Caco-2 (cell line): ENCODE results near the gene C1orf226. TPM values are rescaled to one million over a fixed set of nuclear protein-coding genes. Genes with fewer than 3 reads are reported as not detected.

Experiments
- BruUV-seq: library from RNA; stranded (reverse); fragments of 400-500 nt; replicated peaks from 2 replicates; lab custom pipeline; 2021; lab: Mats Ljungman, UMichigan
- CTCF ChIA-PET: fragments of 300-600 bp; sonication (Branson Sonifier 250); formaldehyde crosslinking; loops from one replicate; lab custom pipeline; 2022; ENCODE audit warnings: antibody characterized with exemption; lab: Charles Lee
- POLR2A ChIA-PET: fragments of 300-600 bp; sonication (Branson Sonifier 250); formaldehyde crosslinking; loops from one replicate; lab custom pipeline; 2022; ENCODE audit warnings: antibody characterized with exemption; lab: Charles Lee
- DNase-seq, 2 experiments: peaks; one replicate each; pipeline versions ENCODE4 v3.0.0 to v3.0.0-alpha.2; 2020 to 2022
- H3K27me3 ChIP-seq: replicated peaks from 2 replicates; pipeline ENCODE4 v1.6.0; 2011; ENCODE audit warnings: low read length; ENCODE audit not compliant: control insufficient read depth, insufficient read depth
- H3K36me3 ChIP-seq: 2 replicates; pipeline ENCODE4 v1.5.1; 2011; ENCODE audit warnings: low read length; ENCODE audit not compliant: control insufficient read depth, insufficient read depth
- H3K4me1 ChIP-seq: fragments of 250-450 bp; sonication (Bioruptor Pico); 2 replicates; pipeline ENCODE4 v1.5.1; 2020; ENCODE audit warnings: mild to moderate bottlenecking
- H3K4me3 ChIP-seq: 2 replicates; pipeline ENCODE4 v1.5.1; 2011; ENCODE audit warnings: low read depth, mild to moderate bottlenecking, control low read depth, low read length
- H3K9me3 ChIP-seq: fragments of 250-450 bp; sonication (Bioruptor Pico); 2 replicates; pipeline ENCODE4 v1.5.1; 2020; ENCODE audit warnings: mild to moderate bottlenecking, moderate library complexity
- H3K27ac Mint-ChIP-seq: one replicate; pipeline ENCODE4 v1.8.0; 2022; ENCODE audit warnings: mixed read lengths; ENCODE audit not compliant: unreplicated experiment
- H3K27me3 Mint-ChIP-seq: one replicate; pipeline ENCODE4 v1.8.0; 2022; ENCODE audit warnings: mixed read lengths; ENCODE audit not compliant: insufficient read depth, unreplicated experiment
- H3K36me3 Mint-ChIP-seq: one replicate; pipeline ENCODE4 v1.8.0; 2022; ENCODE audit warnings: mild to moderate bottlenecking, mixed read lengths; ENCODE audit not compliant: insufficient read depth, unreplicated experiment
- H3K4me1 Mint-ChIP-seq: one replicate; pipeline ENCODE4 v1.8.0; 2022; ENCODE audit warnings: low read depth, mixed read lengths; ENCODE audit not compliant: unreplicated experiment
- H3K4me3 Mint-ChIP-seq: one replicate; pipeline ENCODE4 v1.8.0; 2022; ENCODE audit warnings: mild to moderate bottlenecking, moderate library complexity, mixed read lengths; ENCODE audit not compliant: unreplicated experiment
- H3K9me3 Mint-ChIP-seq: one replicate; pipeline ENCODE4 v1.8.0; 2022; ENCODE audit warnings: mixed read lengths; ENCODE audit not compliant: unreplicated experiment
- intact Hi-C: fragments of 100-400 bp; cut with micrococcal nuclease; formaldehyde crosslinking; loops from one replicate; pipeline ENCODE4 v1.10.0; 2022; ENCODE audit not compliant: unreplicated experiment
- total RNA-seq: library from RNA; stranded (reverse); gene quantifications from 2 replicates; pipeline ENCODE4 v1.2.3, GENCODE V29; 2022
- TF ChIP-seq, protein P1 (sequence below), 2 experiments: fragments of 200-600 bp in 1 of 2; IDR thresholded peaks; 1 replicate in 1 of 2; 2 replicates in 1 of 2; pipeline versions ENCODE4 v1.5.1 to v1.8.0; 2011 to 2022; ENCODE audit warnings: antibody characterized with exemption in 1 of 2, control low read depth in 1 of 2, inconsistent platforms in 1 of 2, low read depth in 1 of 2, low read length in 1 of 2, mild to moderate bottlenecking in 1 of 2, moderate library complexity in 1 of 2; ENCODE audit not compliant: insufficient read depth in 1 of 2, severe bottlenecking in 1 of 2, unreplicated experiment in 1 of 2

The C1orf226 gene
- total RNA-seq, 1 experiment from 2014 or later, result 7.3 TPM

DNA sequence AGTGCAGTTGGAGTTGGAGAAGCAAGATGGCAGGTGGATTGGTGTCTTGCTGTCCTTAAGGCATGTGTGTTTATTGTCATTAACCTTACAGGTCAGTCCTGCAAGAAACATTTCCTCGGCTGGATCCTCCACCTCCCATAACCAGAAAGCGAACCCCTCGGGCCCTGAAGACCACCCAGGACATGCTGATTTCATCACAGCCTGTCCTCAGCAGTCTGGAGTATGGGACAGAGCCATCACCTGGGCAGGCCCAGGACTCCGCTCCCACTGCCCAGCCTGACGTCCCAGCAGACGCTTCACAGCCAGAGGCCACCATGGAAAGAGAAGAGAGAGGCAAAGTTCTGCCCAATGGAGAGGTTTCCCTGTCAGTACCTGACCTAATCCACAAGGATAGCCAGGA, 1.6 kb downstream of the C1orf226 start:
- no peak for DNase-seq
- Histone ChIP-seq H3K36me3 (no peaks in the 10 kb centered on the region; the same call in 1 of the 2 replicates), H3K27me3 (no peaks in the 10 kb centered on the region), H3K4me1 (peaks cover 31% of the 10 kb centered on the region), H3K9me3 (no peaks in the 10 kb centered on the region), H3K4me3 (no peak overlapping the region)
- POLR2A ChIA-PET, result no interaction called here
- no peaks in the 10 kb centered on the region for H3K9me3 Mint-ChIP-seq
- CTCF ChIA-PET, result no interaction called here
- H3K4me1 Mint-ChIP-seq, result peaks cover 10% of the 10 kb centered on the region
- no peaks in the 10 kb centered on the region for H3K27me3 Mint-ChIP-seq
- TF ChIP-seq, protein P1, sequence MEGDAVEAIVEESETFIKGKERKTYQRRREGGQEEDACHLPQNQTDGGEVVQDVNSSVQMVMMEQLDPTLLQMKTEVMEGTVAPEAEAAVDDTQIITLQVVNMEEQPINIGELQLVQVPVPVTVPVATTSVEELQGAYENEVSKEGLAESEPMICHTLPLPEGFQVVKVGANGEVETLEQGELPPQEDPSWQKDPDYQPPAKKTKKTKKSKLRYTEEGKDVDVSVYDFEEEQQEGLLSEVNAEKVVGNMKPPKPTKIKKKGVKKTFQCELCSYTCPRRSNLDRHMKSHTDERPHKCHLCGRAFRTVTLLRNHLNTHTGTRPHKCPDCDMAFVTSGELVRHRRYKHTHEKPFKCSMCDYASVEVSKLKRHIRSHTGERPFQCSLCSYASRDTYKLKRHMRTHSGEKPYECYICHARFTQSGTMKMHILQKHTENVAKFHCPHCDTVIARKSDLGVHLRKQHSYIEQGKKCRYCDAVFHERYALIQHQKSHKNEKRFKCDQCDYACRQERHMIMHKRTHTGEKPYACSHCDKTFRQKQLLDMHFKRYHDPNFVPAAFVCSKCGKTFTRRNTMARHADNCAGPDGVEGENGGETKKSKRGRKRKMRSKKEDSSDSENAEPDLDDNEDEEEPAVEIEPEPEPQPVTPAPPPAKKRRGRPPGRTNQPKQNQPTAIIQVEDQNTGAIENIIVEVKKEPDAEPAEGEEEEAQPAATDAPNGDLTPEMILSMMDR (IDR thresholded peaks at IDR 0.05; ENCODE audit: insufficient read depth in 1 of 2, low read depth in 1 of 2, low read length in 1 of 2, severe bottlenecking in 1 of 2, unreplicated experiment in 1 of 2), result no peak
- BruUV-seq, result no TSS peak
- intact Hi-C loops, result loop anchor here (10.0 kb wide), 1 partner anchor 188 kb away; no protein-coding TSS in a partner anchor
- H3K4me3 Mint-ChIP-seq, result no peak overlapping the region
- peaks cover 6% of the 10 kb centered on the region for H3K36me3 Mint-ChIP-seq
- H3K27ac Mint-ChIP-seq, result no peak overlapping the region

DNA sequence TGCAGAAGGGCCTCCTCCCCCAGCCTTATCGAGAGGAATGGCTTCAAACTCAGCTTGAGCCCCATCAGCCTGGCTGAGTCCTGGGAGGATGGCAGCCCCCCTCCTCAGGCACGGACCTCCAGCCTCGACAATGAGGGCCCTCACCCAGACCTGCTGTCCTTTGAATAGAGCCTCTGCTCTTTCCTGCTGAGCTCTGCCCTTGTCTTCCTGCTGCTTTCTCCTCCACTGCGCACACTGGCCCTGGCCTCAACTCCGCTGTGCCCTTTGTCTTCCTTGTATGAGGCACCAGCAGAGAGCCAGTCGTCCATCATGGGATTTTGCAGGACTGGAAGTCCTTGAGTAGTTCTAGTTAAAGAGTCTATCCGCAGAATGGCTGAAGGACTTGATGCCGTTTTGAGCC, 2.0 kb downstream of the C1orf226 start:
- Mint-ChIP-seq H3K27me3 (no peaks in the 10 kb centered on the region), H3K4me1 (peaks cover 10% of the 10 kb centered on the region), H3K9me3 (no peaks in the 10 kb centered on the region), H3K4me3 (no peak overlapping the region), H3K27ac (no peak overlapping the region), H3K36me3 (peaks cover 6% of the 10 kb centered on the region)
- no TSS peak for BruUV-seq
- ChIA-PET POLR2A (no interaction called here), CTCF (no interaction called here)
- H3K36me3 ChIP-seq, result no peaks in the 10 kb centered on the region; the same call in 1 of the 2 replicates
- H3K9me3 ChIP-seq, result no peaks in the 10 kb centered on the region
- DNase-seq, result no peak
- intact Hi-C loops, result loop anchor here (10.0 kb wide), 1 partner anchor 189 kb away; no protein-coding TSS in a partner anchor
- H3K4me3 ChIP-seq, result no peak overlapping the region
- H3K27me3 ChIP-seq, result no peaks in the 10 kb centered on the region
- peaks cover 31% of the 10 kb centered on the region for H3K4me1 ChIP-seq
- TF ChIP-seq, protein P1 (IDR thresholded peaks at IDR 0.05; ENCODE audit: insufficient read depth in 1 of 2, low read depth in 1 of 2, low read length in 1 of 2, severe bottlenecking in 1 of 2, unreplicated experiment in 1 of 2), result no peak

DNA sequence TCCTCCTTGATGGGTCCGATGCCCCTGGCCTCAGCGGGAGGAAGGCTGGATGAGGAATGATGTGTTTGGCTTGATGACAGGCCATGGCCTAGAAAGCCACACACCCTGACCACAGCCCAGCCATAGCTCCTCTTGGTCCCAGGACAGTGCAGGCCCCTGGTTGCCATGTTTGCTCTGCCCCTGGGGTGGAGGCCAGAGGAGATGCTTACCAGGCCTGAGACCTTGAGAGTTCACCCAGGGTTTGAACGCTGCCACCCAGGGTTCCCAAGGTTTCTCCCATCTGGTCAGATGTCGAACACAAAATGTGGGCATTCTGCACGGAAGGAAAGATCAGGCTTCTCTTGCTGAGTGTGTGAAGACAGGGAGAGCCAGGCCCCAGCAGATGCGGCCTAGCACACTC, 2.6 kb downstream of the C1orf226 start:
- Histone ChIP-seq H3K36me3 (no peaks in the 10 kb centered on the region; the same call in 1 of the 2 replicates), H3K9me3 (no peaks in the 10 kb centered on the region), H3K4me1 (peaks cover 37% of the 10 kb centered on the region), H3K4me3 (no peak overlapping the region), H3K27me3 (no peaks in the 10 kb centered on the region)
- DNase-seq, result no peak
- POLR2A ChIA-PET, result no interaction called here
- Mint-ChIP-seq H3K36me3 (peaks cover 6% of the 10 kb centered on the region), H3K27ac (no peak overlapping the region), H3K9me3 (no peaks in the 10 kb centered on the region), H3K27me3 (no peaks in the 10 kb centered on the region), H3K4me1 (peaks cover 16% of the 10 kb centered on the region), H3K4me3 (no peak overlapping the region)
- BruUV-seq, result no TSS peak
- intact Hi-C loops, result loop anchor here (10.0 kb wide), 1 partner anchor 189 kb away; no protein-coding TSS in a partner anchor
- CTCF ChIA-PET, result no interaction called here
- TF ChIP-seq, protein P1 (IDR thresholded peaks at IDR 0.05; ENCODE audit: insufficient read depth in 1 of 2, low read depth in 1 of 2, low read length in 1 of 2, severe bottlenecking in 1 of 2, unreplicated experiment in 1 of 2), result no peak
